Calu3 (cell line): Measurements from ENCODE around the gene CLEC9A. TPM values are rescaled to one million over a fixed set of nuclear protein-coding genes. Genes with fewer than 3 reads are reported as not detected.

Source experiments
- BruUV-seq: library from RNA; stranded (reverse); fragments of 400-500 nt; replicated peaks from 2 replicates; lab custom pipeline; 2021; lab: Mats Ljungman, UMichigan
- CTCF ChIA-PET: fragments of 300-600 bp; sonication (Branson Sonifier 250); formaldehyde crosslinking; loops from one replicate; lab custom pipeline; 2022; ENCODE audit warnings: antibody characterized with exemption; lab: Charles Lee
- DNase-seq: peaks from one replicate; pipeline ENCODE4 v3.0.0; 2022
- H3K27ac Mint-ChIP-seq: one replicate; pipeline ENCODE4 v1.8.0; 2022; ENCODE audit warnings: mixed read lengths; ENCODE audit not compliant: unreplicated experiment
- H3K27me3 Mint-ChIP-seq: one replicate; pipeline ENCODE4 v1.8.0; 2022; ENCODE audit warnings: mixed read lengths; ENCODE audit not compliant: unreplicated experiment
- H3K36me3 Mint-ChIP-seq: one replicate; pipeline ENCODE4 v1.8.0; 2022; ENCODE audit warnings: mild to moderate bottlenecking, moderate library complexity, mixed read lengths; ENCODE audit not compliant: insufficient read depth, unreplicated experiment
- H3K4me1 Mint-ChIP-seq: one replicate; pipeline ENCODE4 v1.8.0; 2022; ENCODE audit warnings: mild to moderate bottlenecking, low read depth, mixed read lengths; ENCODE audit not compliant: unreplicated experiment
- H3K4me3 Mint-ChIP-seq: one replicate; pipeline ENCODE4 v1.8.0; 2022; ENCODE audit warnings: mild to moderate bottlenecking, low read depth, moderate library complexity, mixed read lengths; ENCODE audit not compliant: unreplicated experiment
- H3K9me3 Mint-ChIP-seq: one replicate; pipeline ENCODE4 v1.8.0; 2022; ENCODE audit warnings: low read depth, mixed read lengths; ENCODE audit not compliant: unreplicated experiment
- intact Hi-C: fragments of 100-400 bp; cut with micrococcal nuclease; formaldehyde crosslinking; loops from one replicate; pipeline ENCODE4 v1.10.0; 2022; ENCODE audit not compliant: unreplicated experiment
- total RNA-seq: library from RNA; stranded (reverse); gene quantifications from 2 replicates; pipeline ENCODE4 v1.2.3, GENCODE V29; 2022
- TF ChIP-seq, protein P1 (sequence below): fragments of 200-600 bp; IDR thresholded peaks from one replicate; pipeline ENCODE4 v1.8.0; 2022; ENCODE audit warnings: antibody characterized with exemption; ENCODE audit not compliant: unreplicated experiment

The CLEC9A gene
- total RNA-seq, 1 experiment from 2014 or later: not detected

DNA sequence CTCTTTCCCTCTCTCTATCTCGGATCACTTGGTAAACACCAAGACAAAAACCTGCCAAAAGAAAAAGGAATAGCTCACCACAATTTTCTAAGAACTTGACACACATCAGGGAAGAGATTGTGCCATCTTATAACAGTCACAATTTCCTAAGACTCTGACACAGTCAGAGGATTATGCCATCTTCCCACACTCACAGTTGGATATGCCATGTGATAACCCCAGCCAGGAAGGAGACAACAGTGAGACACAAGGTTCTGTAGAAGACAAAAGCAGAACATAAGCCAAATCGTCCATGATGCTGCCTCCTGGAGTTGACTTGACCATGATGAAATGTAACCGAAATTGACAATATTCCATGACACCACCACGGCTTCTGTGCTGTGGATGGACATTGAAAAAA, 2.8 kb upstream of the CLEC9A start:
- TF ChIP-seq, protein P1, sequence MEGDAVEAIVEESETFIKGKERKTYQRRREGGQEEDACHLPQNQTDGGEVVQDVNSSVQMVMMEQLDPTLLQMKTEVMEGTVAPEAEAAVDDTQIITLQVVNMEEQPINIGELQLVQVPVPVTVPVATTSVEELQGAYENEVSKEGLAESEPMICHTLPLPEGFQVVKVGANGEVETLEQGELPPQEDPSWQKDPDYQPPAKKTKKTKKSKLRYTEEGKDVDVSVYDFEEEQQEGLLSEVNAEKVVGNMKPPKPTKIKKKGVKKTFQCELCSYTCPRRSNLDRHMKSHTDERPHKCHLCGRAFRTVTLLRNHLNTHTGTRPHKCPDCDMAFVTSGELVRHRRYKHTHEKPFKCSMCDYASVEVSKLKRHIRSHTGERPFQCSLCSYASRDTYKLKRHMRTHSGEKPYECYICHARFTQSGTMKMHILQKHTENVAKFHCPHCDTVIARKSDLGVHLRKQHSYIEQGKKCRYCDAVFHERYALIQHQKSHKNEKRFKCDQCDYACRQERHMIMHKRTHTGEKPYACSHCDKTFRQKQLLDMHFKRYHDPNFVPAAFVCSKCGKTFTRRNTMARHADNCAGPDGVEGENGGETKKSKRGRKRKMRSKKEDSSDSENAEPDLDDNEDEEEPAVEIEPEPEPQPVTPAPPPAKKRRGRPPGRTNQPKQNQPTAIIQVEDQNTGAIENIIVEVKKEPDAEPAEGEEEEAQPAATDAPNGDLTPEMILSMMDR: no peak
- no peak for DNase-seq
- no peaks in the 10 kb centered on the region for H3K27me3 Mint-ChIP-seq
- no peaks in the 10 kb centered on the region for H3K9me3 Mint-ChIP-seq
- no peak overlapping the region for H3K4me3 Mint-ChIP-seq
- no TSS peak for BruUV-seq
- CTCF ChIA-PET: interaction anchor here (1.0 kb wide), 1 partner anchor 17 kb away, joined by 7 read pairs; the partner anchor contains the start of gene CLEC12B
- peaks cover 9% of the 10 kb centered on the region for H3K4me1 Mint-ChIP-seq
- H3K36me3 Mint-ChIP-seq: no peaks in the 10 kb centered on the region
- H3K27ac Mint-ChIP-seq: no peak overlapping the region
- intact Hi-C loops: no loop called here

DNA sequence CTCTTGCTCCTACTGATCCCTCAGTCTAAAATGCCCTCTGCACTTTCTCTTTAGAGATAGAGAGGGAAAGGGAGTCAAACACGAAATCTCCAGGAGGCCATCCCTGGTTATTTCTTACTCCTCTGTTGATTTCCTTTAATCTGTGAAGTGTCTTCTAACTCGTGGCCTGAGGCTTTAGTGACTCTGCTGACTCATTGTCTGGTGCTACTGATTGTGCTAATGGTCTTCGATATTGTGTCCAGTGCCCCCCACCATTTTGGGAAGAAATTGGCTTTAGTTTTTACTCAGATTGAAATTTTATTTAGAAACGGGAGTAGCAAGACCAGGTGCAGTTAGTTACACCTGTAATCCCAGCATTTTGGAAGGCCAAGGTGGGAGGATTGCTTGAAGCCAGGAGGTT, 839 bp downstream of the CLEC9A start:
- no peak for DNase-seq
- no peaks in the 10 kb centered on the region for H3K27me3 Mint-ChIP-seq
- H3K4me1 Mint-ChIP-seq: peaks cover 9% of the 10 kb centered on the region
- H3K9me3 Mint-ChIP-seq: no peaks in the 10 kb centered on the region
- BruUV-seq: no TSS peak
- intact Hi-C loops: no loop called here
- no peak overlapping the region for H3K4me3 Mint-ChIP-seq
- TF ChIP-seq, protein P1: no peak
- H3K36me3 Mint-ChIP-seq: no peaks in the 10 kb centered on the region
- H3K27ac Mint-ChIP-seq: no peak overlapping the region
- CTCF ChIA-PET: no interaction called here

DNA sequence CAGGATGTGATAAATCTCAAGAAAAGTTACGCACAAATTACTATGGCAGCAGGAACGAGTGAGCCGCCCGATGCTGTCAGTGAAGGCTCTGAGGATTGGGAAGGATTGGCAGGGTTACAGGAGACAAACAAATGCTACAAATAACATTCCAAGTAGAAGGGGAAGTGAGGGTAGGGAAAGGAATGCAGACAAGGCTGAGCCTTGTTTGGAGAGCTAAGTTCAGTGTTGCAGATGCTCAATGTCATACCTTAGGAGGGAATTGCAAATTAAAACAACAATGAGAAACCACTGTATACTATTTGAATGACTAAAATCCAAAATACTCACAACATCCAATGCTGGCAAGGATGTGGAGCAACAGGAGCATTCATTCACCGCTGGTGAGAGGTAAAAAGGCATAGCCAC, 1.3 kb downstream of the CLEC9A start:
- DNase-seq: no peak
- Mint-ChIP-seq H3K9me3 (no peaks in the 10 kb centered on the region), H3K4me1 (peaks cover 9% of the 10 kb centered on the region), H3K4me3 (no peak overlapping the region), H3K27me3 (no peaks in the 10 kb centered on the region), H3K36me3 (no peaks in the 10 kb centered on the region), H3K27ac (no peak overlapping the region)
- intact Hi-C loops: no loop called here
- BruUV-seq: no TSS peak
- TF ChIP-seq, protein P1: no peak
- CTCF ChIA-PET: interaction anchor here (0.7 kb wide), 1 partner anchor 18 kb away, joined by 5 read pairs; no protein-coding TSS in a partner anchor

DNA sequence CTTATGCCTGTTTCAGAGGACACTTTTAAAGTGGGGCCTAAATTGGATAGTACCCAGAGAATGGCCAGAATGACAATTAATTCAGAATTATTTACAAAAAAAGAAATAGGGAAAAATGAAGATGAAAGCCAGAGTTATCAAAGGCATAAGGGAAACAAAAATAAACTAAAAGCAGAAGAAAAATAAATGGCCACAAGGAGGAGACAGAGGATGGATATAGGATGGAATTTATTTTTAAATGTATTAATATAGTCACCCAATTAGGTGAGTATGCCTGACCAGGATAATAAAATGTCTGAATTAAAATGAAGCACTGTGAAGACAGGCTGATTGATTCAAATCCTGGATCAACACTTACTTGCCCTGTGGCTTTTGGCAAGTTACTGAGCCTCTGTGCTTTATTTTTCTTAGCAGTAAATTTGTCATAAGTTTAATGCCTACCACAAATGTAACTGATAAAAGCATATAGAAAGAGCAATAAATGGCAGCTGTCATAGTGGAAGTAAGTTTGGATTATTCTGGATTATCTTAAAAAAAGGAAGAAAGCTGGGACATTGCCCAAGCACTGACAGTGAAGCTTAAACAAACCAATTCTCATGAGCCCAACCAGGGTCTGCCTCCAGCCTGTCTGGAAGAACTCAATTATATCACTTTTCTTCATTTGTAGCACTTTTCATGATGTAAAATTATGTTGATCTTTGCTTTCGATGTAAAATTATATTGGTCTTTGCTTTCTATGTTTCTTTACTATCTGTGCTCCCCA, 3.5 kb downstream of the CLEC9A start:
- TF ChIP-seq, protein P1: no peak
- no peaks in the 10 kb centered on the region for H3K36me3 Mint-ChIP-seq
- DNase-seq: no peak
- no peak overlapping the region for H3K27ac Mint-ChIP-seq
- BruUV-seq: no TSS peak
- intact Hi-C loops: loop anchor here (1.0 kb wide), 1 partner anchor 106 kb away; no protein-coding TSS in a partner anchor
- H3K27me3 Mint-ChIP-seq: no peaks in the 10 kb centered on the region
- CTCF ChIA-PET: interaction anchor here (1.0 to 1.2 kb wide), 2 partner anchors 24 to 106 kb away, joined by 4 read pairs; no protein-coding TSS in a partner anchor
- H3K4me3 Mint-ChIP-seq: no peak overlapping the region
- H3K9me3 Mint-ChIP-seq: no peaks in the 10 kb centered on the region
- H3K4me1 Mint-ChIP-seq: no peaks in the 10 kb centered on the region
